Measurements from ENCODE around the gene CIDEA.

Gene CIDEA

DNA sequence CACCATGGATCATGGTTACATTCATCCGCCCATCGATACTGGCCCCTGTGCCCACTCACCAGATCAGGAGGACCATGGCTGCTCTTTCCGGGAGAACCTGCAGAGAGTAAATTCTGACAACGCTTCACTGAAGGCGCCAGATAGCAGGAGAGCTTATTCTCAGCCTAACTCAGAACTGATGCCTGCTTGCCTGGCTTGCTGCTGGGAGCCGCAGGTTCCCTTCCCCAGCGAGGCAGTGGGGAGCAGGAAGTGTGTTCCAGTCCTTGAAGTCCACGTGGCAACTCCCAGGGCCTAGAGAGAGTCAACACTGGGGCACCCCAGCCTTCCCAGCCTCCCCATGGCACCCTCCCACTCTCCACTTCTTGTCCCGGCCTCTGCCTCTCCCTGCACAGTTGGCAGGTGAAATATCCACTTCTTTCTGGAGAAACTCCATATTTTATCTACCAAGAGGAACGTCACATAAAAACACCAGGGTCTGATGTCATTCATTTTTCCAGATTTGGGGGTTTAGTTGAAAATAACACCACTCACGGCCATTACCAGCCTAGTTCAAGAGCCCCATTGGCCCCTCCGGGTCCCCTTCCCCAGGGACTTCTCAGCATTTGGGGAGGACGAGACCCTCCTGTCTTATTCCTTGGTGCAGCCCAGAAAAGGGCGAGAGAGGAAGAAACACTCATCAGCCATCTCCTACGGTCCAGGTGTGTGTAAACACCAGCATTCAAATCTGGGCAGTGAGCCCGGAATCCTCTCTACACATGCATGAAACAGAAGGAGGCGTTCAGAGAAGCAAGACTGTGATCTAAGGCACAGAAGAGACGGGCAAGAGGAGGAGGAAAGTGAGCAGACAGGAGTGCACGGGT, 50.4 kb downstream of the CIDEA start:
- TF ChIP-seq, protein P1, sequence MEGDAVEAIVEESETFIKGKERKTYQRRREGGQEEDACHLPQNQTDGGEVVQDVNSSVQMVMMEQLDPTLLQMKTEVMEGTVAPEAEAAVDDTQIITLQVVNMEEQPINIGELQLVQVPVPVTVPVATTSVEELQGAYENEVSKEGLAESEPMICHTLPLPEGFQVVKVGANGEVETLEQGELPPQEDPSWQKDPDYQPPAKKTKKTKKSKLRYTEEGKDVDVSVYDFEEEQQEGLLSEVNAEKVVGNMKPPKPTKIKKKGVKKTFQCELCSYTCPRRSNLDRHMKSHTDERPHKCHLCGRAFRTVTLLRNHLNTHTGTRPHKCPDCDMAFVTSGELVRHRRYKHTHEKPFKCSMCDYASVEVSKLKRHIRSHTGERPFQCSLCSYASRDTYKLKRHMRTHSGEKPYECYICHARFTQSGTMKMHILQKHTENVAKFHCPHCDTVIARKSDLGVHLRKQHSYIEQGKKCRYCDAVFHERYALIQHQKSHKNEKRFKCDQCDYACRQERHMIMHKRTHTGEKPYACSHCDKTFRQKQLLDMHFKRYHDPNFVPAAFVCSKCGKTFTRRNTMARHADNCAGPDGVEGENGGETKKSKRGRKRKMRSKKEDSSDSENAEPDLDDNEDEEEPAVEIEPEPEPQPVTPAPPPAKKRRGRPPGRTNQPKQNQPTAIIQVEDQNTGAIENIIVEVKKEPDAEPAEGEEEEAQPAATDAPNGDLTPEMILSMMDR (IDR thresholded peaks at IDR 0.05), result no peak

DNA sequence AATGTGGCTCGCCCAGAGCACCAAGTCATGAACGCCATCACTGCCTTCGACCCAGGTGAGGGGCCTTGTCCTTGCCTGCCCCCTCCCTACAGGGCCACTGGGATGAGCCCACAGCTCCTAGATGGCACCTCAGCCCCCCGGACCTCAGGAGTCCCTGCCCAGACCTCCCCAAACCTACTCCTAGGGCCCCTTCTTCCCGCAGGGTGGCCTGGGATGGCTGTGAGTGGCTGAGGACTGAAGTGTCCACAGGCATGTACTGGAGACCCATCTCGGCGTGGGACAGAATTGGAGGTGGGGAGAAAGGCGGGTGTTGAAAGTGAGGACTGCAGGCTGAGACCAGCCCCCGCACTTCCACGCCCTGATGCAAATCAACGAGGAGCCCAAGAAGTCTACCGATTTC, 51.0 kb downstream of the CIDEA start:
- TF ChIP-seq, protein P1 (IDR thresholded peaks at IDR 0.05), result no peak

DNA sequence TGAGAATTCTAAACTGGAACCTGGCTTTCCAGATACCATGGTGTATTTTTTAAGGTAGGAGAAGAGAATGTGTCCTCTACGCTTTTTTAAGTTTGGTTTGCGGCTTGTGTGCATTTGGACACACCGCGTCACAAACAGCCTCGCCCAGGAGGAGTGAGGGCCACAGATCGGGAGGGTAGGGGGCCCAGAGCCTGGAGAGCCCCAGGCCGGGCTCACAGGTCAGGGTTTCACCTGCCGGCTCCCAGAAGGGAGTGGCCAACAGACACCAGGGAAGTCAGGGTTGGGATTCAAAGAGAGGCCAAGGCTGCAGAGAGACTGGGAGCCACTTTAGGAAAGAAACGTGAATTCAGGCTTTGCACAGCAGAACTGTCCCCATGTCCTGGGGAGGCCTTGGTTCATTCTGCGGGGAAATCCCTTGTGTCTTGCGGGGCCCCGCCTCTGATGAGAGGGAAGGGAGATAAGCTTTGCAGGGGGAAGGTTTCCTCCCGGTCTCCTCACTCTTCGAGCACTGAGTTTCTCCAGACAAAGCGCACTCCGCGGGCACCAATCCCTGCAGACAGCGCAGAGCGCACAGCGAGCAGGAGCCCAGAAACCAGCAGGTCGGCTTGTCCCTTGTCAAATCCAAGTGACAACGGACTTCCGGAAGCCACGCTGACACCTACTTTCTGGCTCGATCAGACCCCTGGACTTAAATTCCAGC, 51.9 kb downstream of the CIDEA start:
- TF ChIP-seq, protein P1 (IDR thresholded peaks at IDR 0.05), result no peak

DNA sequence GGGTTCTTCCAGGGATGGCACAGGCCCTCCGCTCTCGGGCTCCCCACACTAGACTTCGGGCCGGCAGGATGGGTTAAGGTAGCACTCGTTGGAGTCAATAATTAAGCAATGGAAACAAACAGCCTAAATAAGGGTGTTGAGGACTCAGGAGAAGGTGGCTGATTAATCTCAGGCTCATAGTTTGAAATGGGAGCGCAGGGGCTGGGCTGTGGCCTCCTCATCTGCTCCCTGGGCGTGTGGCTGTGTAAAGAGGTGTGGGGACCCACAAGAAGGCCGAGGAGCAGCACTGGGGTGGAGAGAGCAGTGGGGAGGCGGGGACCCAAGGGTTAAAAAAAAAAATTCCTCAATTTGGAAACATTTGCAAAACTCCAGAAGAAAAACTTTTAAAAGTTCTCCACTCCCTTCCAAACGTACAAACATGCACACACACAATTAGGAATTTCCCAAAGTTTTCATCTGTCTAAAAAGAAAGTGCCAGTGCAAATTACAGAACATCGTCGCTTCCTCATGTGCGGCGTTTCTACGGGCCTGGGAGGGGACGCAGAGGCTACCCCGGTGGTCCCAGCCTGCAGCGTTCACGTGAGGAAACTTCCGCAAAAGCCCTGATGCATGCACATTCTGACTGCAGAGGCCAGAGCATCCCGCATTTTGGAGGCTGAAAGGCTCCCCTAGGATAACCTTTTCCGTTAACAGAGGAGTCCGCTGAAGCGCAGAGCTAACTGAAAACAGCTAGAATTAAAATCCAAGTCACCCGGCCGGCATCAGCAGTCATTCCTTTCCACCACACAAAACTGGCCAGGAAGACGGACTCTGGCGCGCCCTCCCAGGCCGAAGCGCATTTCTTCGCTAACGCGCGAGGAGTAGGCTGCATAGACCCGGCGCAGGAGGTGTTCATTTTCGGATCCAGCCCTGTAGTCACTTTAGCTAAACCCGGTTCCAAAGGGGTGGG, 52.9 kb downstream of the CIDEA start:
- TF ChIP-seq, protein P1 (IDR thresholded peaks at IDR 0.05), result no peak

DNA sequence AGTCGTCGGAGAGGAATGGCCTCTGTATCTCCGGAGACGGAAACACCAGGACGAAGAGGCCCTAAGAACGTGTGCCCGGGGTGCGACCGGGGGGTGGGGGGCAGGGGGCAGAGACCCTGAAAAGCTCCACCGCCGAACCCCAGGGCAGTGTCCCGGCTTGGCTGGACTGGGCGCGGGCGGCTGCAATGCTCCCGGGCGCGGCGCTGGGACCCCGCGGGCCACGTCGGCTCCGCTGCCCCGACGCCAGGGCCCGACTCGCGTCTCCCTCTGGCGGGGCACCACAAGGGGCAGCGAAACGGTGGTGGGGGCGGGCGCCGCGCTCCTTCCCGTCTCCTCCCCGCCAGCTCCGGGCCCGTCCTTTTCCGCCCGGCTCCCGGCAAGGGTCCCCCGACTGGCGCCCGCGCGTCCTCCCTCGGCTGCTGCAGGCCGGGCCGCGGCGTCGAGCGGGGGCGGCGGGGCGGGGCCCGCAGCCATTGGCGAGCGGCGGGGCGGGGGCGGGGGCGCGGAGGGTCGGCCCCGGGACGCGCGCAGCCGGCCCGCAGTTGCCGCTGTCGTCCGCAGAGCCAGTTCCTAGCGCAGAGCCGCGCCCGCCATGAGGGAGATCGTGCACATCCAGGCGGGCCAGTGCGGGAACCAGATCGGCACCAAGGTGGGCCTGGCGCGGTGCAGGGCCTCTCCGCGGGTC, 53.7 kb downstream of the CIDEA start, which contains the start of gene TUBB6:
TSS of gene TUBB6 (plus strand) at position 541 of the 685 bp plus-strand sequence. CDS start at position 593, 52 bp downstream.
- TF ChIP-seq, protein P1 (IDR thresholded peaks at IDR 0.05), result no peak

DNA sequence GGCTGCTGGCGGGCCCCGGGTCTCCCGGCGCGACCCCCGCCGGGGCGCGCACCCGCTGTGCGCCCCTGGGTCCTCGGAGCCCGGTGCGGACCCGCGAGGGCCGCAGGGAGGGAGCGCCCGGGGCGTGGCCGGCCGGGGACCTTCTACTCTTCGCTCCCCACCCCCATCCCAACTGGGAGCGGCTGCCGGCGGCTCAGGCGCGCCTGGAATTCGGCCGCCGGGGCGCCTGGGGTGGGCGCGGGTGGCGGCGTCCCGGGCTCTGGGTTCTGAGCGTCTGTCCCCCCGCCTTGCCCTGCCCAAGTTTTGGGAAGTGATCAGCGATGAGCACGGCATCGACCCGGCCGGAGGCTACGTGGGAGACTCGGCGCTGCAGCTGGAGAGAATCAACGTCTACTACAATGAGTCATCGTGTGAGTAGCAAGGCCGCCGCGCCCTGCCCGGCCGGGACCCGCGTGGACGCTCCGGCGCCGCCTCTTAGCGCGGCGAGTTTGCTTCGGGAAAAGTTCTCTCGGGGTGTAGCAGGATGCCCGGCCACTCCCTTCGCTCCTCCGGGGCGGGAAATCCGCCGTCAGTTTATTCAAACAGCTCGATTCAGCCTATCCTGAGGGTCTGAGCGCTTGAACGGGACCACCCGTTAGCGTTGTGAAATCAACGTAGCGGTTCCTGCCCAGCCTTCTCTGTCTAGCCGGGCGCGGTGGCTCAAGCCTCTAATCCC, 54.4 kb downstream of the CIDEA start:
- TF ChIP-seq, protein P1 (IDR thresholded peaks at IDR 0.05), result no peak
